ENCODE measurements around the gene BIRC2. TPM values are rescaled to one million over a fixed set of nuclear protein-coding genes. Genes with fewer than 3 reads are reported as not detected.

The BIRC2 gene
- total RNA-seq, 1 experiment from 2014 or later, result 32.6 TPM

GRCh38 chr11:102402548-102402947 is 55.5 kb downstream of the BIRC2 start:
- ATAC-seq (no peak), DNase-seq (ENCODE audit: low read depth, low spot score) (no peak)
- Histone ChIP-seq H3K27me3 (ENCODE audit: insufficient read depth, low read length) (no peaks in the 10 kb centered on the region), H3K4me1 (ENCODE audit: control insufficient read depth in 1 of 2, insufficient read depth in 2 of 2, low read length in 2 of 2) (0 out of 4 replicates have a peak, but pooled peaks cover 0 to 4% of the 10 kb centered on the region in 2 experiments), H3K9me3 (ENCODE audit: control insufficient read depth in 1 of 2, insufficient read depth in 1 of 2, low read depth in 1 of 2, low read length in 2 of 2) (no peaks in the 10 kb centered on the region), H3K36me3 (ENCODE audit: control insufficient read depth in 1 of 2, insufficient read depth in 2 of 2, low read length in 2 of 2) (peaks cover 24 to 36% of the 10 kb centered on the region in 2 experiments; a peak in 3 of 4 replicates), H4K20me1 (ENCODE audit: insufficient read depth) (no peaks in the 10 kb centered on the region), H2AFZ (ENCODE audit: low read depth, low read length, poor library complexity, severe bottlenecking) (no peak overlapping the region), H3K4me3 (replicated peaks in 1 of 2; ENCODE audit: low read depth in 1 of 2, low read length in 2 of 2) (no peak overlapping the region), H3K9me2 (ENCODE audit: insufficient read depth) (no peaks in the 10 kb centered on the region), H3K9ac (ENCODE audit: low read length) (no peak overlapping the region), H3K27ac (ENCODE audit: low read depth, low read length) (no peak overlapping the region), H3K79me2 (ENCODE audit: insufficient read depth, low read length) (peaks cover 55% of the 10 kb centered on the region), H3K4me2 (ENCODE audit: low read length) (no peak overlapping the region)
- ChIA-PET CTCF (interaction anchor here (1.3 kb wide), 1 partner anchor 12 kb away, joined by 4 read pairs; no protein-coding TSS in a partner anchor), RAD21 (ENCODE audit: low non-redundant PET in 1 of 2, low total read pairs in 2 of 2, uncharacterized antibody in 2 of 2, unreplicated experiment in 2 of 2) (no interaction called here), POLR2A (no interaction called here)
- no TSS peak for BruUV-seq (replicated peaks)
- TF ChIP-seq ELF1 (IDR thresholded peaks at IDR 0.05; ENCODE audit: borderline replicate concordance, low read depth) (no peak), FOSL1 (IDR thresholded peaks at IDR 0.05; ENCODE audit: low read depth) (no peak), POLR2A (IDR thresholded peaks at IDR 0.05; ENCODE audit: borderline replicate concordance, extremely low read depth, insufficient read depth, insufficient read length) (no peak), EZH2phosphoT487 (IDR thresholded peaks at IDR 0.05; ENCODE audit: borderline replicate concordance) (no peak), ZBTB33 (IDR thresholded peaks at IDR 0.05; ENCODE audit: extremely low read depth, insufficient replicate concordance, low read length) (no peak), REST (IDR thresholded peaks at IDR 0.05; ENCODE audit: low read depth) (no peak), CEBPB (IDR thresholded peaks at IDR 0.05; ENCODE audit: low read depth) (no peak), MAX (IDR thresholded peaks at IDR 0.05) (no peak), SP1 (IDR thresholded peaks at IDR 0.05; ENCODE audit: low read depth) (no peak), EGR1 (IDR thresholded peaks at IDR 0.05; ENCODE audit: low read depth) (no peak), POLR2AphosphoS5 (IDR thresholded peaks at IDR 0.05; ENCODE audit: low read depth, low read length) (no peak), CTCF (IDR thresholded peaks at IDR 0.05 in 2 of 3, conservative IDR thresholded peaks at IDR 0.05 in 1 of 3; ENCODE audit: borderline replicate concordance in 1 of 3, insufficient read depth in 1 of 3, low read depth in 2 of 3, low read length in 2 of 3) (no peak), ZFX (IDR thresholded peaks at IDR 0.05) (no peak)
- intact Hi-C loops (cut with micrococcal nuclease), result no loop called here

Measured in HCT116 (cell line).